Ishikawa (cell line): ENCODE results near the gene ARHGAP22.

Experiments used
- CEBPB ChIP-seq: IDR thresholded peaks from 2 replicates; pipeline ENCODE4 v1.6.1; 2012
- CREB1 ChIP-seq: IDR thresholded peaks from 2 replicates; pipeline ENCODE4 v1.6.1; 2012; ENCODE audit warnings: low read depth
- EGR1 ChIP-seq: IDR thresholded peaks from 2 replicates; pipeline ENCODE4 v1.6.1; 2012
- EP300 ChIP-seq: IDR thresholded peaks from 2 replicates; pipeline ENCODE4 v1.6.1; 2012; ENCODE audit warnings: borderline replicate concordance
- FOXM1 ChIP-seq: IDR thresholded peaks from 2 replicates; pipeline ENCODE4 v1.6.1; 2012; ENCODE audit warnings: low read depth, borderline replicate concordance
- NFIC ChIP-seq: IDR thresholded peaks from 2 replicates; pipeline ENCODE4 v1.6.1; 2012
- RAD21 ChIP-seq: IDR thresholded peaks from 2 replicates; pipeline ENCODE4 v1.6.1; 2012; ENCODE audit warnings: low read depth
- TAF1 ChIP-seq: IDR thresholded peaks from 2 replicates; pipeline ENCODE4 v1.6.1; 2012; ENCODE audit warnings: low read depth, mild to moderate bottlenecking
- TCF12 ChIP-seq: IDR thresholded peaks from 2 replicates; pipeline ENCODE4 v1.6.1; 2012; ENCODE audit warnings: low read depth
- TEAD4 ChIP-seq: IDR thresholded peaks from 2 replicates; pipeline ENCODE4 v1.6.1; 2012
- YY1 ChIP-seq: IDR thresholded peaks from 2 replicates; pipeline ENCODE4 v1.6.1; 2012; ENCODE audit warnings: low read depth
- ZBTB7A ChIP-seq: IDR thresholded peaks from 2 replicates; pipeline ENCODE4 v1.6.1; 2012; ENCODE audit warnings: low read depth
- TF ChIP-seq, protein P1 (sequence below): IDR thresholded peaks from 2 replicates; pipeline ENCODE4 v1.6.1; 2012; ENCODE audit warnings: low read depth, mild to moderate bottlenecking
- TF ChIP-seq, protein P2 (sequence below): IDR thresholded peaks from 2 replicates; pipeline ENCODE4 v1.6.1; 2012
- TF ChIP-seq, protein P3 (sequence below): IDR thresholded peaks from 2 replicates; pipeline ENCODE4 v1.6.1; 2012

The ARHGAP22 gene

DNA sequence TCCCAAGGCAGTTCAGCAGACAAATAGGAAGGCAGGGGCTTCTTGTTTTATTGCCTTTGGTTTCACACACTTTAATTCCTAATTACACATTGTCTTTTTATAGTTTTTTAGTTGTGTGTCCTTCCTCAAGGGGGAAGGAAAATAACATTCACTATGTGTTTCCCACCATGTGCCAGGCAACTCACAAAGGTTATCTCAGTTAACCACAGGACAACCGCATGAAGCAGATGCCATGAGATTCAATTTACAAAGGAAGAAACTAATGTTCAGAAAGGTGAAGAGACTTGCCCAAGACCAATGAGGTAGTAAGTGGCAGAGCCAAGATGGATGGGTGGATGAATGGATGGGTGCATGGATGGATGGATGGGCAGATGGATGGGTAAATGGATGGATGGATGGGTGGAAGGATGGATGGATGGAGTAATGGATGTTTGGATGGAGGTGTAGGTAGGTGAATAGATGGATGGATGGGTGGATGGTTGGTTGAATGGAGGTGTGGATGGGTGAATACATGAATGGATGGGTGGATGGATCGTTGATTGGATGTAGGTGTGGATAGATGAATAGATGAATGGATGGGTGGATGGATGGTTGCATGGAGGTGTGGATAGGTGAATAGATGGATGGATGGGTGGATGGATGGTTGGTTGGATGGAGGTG lies 77.9 kb downstream of the ARHGAP22 start:
- no peak for TF ChIP-seq CREB1
- no peak for TF ChIP-seq NFIC
- TF ChIP-seq, protein P1, sequence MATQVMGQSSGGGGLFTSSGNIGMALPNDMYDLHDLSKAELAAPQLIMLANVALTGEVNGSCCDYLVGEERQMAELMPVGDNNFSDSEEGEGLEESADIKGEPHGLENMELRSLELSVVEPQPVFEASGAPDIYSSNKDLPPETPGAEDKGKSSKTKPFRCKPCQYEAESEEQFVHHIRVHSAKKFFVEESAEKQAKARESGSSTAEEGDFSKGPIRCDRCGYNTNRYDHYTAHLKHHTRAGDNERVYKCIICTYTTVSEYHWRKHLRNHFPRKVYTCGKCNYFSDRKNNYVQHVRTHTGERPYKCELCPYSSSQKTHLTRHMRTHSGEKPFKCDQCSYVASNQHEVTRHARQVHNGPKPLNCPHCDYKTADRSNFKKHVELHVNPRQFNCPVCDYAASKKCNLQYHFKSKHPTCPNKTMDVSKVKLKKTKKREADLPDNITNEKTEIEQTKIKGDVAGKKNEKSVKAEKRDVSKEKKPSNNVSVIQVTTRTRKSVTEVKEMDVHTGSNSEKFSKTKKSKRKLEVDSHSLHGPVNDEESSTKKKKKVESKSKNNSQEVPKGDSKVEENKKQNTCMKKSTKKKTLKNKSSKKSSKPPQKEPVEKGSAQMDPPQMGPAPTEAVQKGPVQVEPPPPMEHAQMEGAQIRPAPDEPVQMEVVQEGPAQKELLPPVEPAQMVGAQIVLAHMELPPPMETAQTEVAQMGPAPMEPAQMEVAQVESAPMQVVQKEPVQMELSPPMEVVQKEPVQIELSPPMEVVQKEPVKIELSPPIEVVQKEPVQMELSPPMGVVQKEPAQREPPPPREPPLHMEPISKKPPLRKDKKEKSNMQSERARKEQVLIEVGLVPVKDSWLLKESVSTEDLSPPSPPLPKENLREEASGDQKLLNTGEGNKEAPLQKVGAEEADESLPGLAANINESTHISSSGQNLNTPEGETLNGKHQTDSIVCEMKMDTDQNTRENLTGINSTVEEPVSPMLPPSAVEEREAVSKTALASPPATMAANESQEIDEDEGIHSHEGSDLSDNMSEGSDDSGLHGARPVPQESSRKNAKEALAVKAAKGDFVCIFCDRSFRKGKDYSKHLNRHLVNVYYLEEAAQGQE: no peak

DNA sequence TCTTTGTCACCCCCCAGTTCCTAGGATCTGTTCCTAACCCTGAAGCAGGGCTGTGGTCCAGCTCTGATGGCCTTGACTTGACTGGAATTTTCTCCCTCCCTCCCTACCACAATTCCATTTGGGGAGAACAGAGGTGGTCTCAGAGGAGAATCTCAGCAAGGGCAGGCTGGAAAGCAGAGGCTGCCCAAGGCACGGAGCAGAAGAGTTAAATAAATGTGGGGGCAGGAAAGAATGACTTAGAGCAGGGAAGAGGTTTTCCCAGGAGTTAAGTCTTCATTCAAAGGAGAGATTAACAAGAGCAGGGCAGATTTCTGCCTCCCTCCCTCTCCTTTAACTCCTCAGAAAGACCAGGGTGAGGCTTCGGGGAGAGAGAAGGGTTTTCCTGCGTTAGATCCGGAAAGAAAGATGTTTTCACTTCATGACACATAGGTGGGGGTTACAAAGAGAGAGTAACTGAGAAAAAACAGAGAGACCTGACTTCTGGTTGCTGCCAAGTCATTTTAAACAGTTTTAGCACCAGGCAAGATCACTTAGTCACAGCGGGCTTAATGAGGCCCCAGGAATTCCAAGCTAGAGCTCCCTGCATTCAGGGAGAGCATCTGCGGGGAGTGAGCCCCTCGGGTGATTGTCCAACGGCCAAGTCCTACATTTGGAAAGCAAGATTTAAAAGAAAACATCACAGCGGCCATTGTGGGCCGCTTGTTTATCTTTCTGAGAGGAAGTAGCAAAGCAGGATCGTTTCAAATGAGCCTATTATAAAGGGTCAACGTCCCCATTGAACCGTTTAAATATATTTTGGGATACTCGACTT lies 78.7 kb downstream of the ARHGAP22 start:
- TF ChIP-seq CREB1: no peak
- TF ChIP-seq, protein P2, sequence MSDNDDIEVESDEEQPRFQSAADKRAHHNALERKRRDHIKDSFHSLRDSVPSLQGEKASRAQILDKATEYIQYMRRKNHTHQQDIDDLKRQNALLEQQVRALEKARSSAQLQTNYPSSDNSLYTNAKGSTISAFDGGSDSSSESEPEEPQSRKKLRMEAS: no peak
- TF ChIP-seq, protein P3, sequence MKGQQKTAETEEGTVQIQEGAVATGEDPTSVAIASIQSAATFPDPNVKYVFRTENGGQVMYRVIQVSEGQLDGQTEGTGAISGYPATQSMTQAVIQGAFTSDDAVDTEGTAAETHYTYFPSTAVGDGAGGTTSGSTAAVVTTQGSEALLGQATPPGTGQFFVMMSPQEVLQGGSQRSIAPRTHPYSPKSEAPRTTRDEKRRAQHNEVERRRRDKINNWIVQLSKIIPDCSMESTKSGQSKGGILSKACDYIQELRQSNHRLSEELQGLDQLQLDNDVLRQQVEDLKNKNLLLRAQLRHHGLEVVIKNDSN: no peak
- TF ChIP-seq TEAD4: no peak
- no peak for TF ChIP-seq RAD21
- TF ChIP-seq FOXM1: no peak
- TF ChIP-seq, protein P1: no peak
- TF ChIP-seq ZBTB7A: no peak
- TF ChIP-seq CEBPB: no peak
- no peak for TF ChIP-seq TAF1
- no peak for TF ChIP-seq TCF12
- TF ChIP-seq NFIC: no peak
- no peak for TF ChIP-seq EP300
- no peak for TF ChIP-seq EGR1
- TF ChIP-seq YY1: no peak

DNA sequence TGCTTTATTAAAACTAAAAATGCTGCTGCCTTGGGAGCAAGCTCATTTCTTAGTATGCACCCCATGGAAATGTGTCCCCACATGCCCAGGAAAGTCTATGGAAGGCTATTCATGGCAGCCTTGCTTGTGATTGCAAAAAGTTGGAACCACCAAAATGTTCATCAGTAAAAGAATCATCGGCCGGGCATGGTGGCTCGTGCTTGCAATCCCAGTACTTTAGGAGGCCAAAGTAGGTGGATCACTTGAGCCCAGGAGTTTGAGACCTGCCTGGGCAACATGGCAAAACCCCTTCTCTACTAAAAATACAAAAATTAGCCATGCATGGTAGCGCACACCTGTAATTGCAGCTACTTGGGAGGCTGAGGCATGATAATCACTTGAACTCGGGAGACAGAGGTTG lies 79.8 kb downstream of the ARHGAP22 start:
- TF ChIP-seq, protein P2: no peak
- TF ChIP-seq EP300 (no peak), ZBTB7A (no peak), CEBPB (no peak), TEAD4 (no peak), RAD21 (no peak), CREB1 (no peak), EGR1 (no peak), FOXM1 (no peak), YY1 (no peak), NFIC (no peak), TCF12 (no peak), TAF1 (no peak)
- TF ChIP-seq, protein P3: no peak
- TF ChIP-seq, protein P1: no peak

DNA sequence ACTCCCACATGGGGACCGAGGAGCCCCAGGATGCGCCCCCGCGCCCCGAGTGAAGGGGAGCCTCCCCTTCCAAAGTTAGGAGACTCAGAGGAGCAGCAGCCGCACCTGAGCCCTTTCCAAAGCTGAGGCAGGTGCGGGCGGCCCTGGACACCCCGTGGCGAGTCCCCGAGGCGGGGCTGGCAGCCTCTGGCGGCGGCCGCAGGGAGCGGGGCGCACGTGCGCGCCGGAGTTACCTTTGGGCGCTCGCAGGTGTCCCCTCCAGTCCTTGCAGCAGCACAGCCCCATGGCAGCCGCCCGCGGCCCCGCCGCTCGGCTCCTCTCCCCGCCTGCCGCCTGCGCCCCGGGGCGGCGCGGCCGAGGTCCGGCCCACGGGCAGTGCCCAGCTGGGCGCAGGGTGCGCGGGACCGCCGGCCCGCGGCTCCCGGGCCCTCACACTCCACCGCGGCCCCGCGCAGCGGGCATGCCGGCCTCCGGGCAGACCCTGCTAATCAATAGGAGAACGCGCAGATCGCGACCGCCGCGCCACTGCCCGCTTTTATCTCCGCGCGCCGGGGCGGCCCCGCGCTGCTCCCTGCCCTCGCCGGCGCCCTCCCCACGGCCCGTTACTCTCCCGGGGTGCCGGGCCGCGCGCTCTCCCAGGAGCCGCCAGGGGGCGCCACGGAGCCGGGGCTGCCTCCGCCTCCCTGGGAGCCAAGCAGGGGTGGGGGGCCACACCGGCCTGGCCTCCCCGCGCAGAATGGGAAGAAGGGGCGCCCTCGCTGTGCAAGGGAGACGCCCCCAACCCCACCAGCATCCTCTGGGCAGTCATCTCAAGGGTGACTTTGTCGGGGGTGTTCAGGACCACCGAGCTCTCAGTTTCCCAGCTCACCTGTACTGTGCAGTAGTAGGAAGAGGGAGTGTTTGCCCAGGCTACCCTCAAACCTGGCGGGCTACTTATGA lies 80.8 kb downstream of the ARHGAP22 start:
- TF ChIP-seq YY1 (no peak), RAD21 (peak; percentile 46; the same call in 1 of the 2 replicates), NFIC (no peak), ZBTB7A (peak; percentile 75)
- TF ChIP-seq, protein P2: peak; percentile 11; the same call in 1 of the 2 replicates
- TF ChIP-seq, protein P1: no peak
- TF ChIP-seq, protein P3: 0 out of 2 replicates have a peak, but pooled peaks have one; percentile 5
